HG02610 (cell line): Measurements from ENCODE around the gene CSTF1.

Experiments used
- ATAC-seq: cut with Tn5 transposase; IDR thresholded peaks from one replicate; pipeline ENCODE4 v1.9.1; 2021; ENCODE audit warnings: mild to moderate bottlenecking, moderate library complexity; ENCODE audit not compliant: unreplicated experiment

The CSTF1 gene

DNA sequence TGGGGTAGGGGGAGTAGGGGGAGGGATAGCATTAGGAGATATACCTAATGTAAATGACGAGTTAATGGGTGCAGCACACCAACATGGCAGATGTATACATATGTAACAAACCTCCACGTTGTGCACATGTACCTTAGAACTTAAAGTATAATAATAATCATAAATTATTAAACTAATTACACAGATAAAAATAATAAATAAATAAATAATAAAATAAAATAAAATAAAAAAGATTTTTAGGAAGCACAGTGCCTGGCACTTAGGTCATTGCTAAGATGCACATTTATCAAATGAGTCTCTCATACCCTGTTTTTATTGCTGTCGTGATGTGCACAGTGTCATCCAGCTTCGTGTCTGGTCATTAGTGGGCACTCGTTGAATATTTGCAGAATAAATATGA lies 57.0 kb downstream of the CSTF1 start:
- no peak for ATAC-seq

DNA sequence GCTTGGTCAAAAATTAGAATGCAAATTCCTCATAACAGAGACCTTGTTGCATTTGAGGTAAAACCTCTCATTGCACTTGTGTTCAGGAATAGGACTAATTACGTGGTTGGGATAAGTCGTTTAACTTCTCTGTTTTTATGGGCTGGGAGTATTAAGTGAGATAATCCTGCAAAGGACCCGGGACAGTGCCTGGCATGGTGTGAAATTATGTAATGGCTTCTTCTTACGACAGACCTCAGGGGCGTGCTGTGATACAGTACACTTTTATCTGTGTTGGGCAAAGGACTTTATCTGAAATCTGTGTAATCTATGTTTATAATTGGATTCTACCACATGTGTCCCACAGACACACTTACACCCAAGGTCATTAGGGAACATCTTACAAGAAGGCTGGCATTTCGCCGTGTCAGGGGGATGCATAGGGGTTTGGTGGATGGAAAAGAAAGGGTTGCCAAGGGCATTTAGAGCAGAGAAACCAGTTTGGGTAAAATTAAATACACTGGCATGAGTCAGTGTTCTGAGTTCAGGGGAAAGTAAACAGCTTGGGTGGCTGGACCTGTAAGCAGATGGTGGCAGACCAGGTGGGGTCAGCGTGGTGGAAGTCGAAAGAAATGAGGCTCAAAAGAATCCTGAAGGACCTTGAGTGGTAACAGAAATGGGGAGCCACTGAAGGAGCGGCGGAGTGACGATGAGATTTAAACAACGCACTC lies 58.8 kb downstream of the CSTF1 start:
- no peak for ATAC-seq

DNA sequence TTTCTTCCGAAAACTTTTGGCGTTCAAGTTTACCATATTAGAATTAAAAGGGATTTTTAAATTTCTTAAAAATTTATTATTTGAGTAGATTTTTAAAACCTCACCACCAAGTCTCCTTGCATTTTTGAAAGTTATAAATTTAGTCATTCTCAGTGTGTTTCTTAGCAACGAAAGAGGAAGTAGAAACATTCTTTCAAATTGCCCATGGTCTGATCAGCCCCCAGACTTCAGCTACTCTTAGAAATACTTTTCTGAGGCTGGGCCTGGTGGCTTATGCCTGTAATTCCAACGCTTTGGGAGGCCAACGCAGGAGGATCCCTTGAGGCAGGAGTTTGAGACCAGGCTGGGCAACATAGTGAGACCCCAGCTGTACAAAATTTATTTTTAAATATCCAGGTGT lies 60.9 kb downstream of the CSTF1 start:
- peak; percentile 71 for ATAC-seq

DNA sequence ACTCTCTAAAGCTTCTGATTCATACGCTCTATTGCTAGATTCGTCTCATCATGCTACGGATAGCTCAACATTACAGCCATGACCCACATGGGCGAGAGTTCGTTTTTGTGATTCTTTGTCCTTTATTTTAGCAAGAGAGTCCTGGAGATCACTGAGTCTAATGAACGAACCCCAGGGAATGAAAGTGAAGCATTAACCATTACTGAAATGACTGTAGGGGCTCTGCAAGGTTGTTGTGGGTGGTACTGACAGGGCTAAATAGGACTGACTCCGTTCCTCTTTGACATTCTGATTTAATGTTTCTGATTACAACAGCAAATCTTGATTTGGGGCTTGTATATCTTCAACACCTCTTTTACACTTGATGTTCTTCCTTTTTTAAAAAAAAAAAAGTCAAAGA lies 62.3 kb downstream of the CSTF1 start:
- peak; percentile 92 for ATAC-seq
